ENCODE data around the gene ZNF524. TPM values are rescaled to one million over a fixed set of nuclear protein-coding genes. Genes with fewer than 3 reads are reported as not detected.
A peak's percentile ranks its signal among the peaks of the same experiment; 100 is the strongest.

The ZNF524 gene
- total and polyA plus RNA-seq, 9 of the 15 experiments (the other 6 are each of a cell fraction or from before 2014, with no cell fraction given), result 0.08 to 15.6 (median 2.9) TPM

DNA sequence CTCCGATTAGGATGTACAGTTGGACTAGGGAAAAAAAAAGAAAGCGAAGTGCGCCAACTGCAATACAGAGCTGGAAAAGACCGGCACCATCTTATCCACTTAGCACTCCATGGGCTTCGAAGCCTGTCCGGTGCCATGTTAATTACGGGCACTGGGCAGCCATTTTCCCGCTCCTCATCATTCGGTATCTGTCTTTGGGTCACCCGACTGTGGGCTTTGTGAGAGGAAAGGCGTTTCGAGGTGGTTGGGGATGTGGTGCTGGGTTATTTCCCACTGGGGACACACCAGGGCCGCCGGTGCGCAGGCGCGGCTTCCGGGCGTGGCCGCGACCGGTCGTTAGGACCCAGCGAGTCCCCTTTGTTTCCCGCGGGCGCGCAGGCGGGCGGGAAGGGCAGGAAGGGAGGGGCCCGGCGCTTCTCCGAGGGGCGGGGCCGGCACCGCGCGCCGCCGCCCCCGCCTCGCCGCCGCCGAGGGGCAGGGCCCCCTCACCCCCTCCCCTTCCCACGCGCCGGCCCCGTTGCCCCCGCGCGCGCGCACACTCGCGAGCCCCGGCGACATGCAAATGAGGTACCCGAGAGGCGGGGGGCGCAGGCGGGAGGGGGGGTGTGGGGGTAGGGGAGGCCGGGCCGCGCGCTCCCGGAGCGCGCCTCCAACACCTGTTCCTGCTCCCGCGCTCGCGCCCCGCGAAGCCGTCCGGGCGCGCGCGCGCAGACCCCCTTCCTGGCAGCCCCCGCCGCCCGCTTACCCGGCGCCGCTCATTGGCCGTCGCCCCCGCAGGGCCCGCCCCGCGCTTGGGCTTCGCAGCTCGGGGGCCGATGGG, at the start of gene ZNF524 (continued):
- TF ChIP-seq ATF6 (CRISPR knock-in tag; IDR thresholded peaks at IDR 0.05) (0 out of 2 replicates have a peak, but pooled peaks have one; percentile 78), GATAD2B (IDR thresholded peaks at IDR 0.05; ENCODE audit: borderline replicate concordance) (no peak), ZNF717 (CRISPR knock-in tag; IDR thresholded peaks at IDR 0.05) (no peak), STAT6 (CRISPR knock-in tag; IDR thresholded peaks at IDR 0.05) (peak; percentile 86; the same call in 1 of the 2 replicates), CHD4 (IDR thresholded peaks at IDR 0.05; ENCODE audit: insufficient read depth, insufficient replicate concordance, low read depth, low read length, poor library complexity, severe bottlenecking) (no peak), ILK (tag; IDR thresholded peaks at IDR 0.05; ENCODE audit: borderline replicate concordance, low read depth) (no peak), EP300 (IDR thresholded peaks at IDR 0.05; ENCODE audit: low read length) (no peak), U2AF2 (optimal IDR thresholded peaks at IDR 0.05; ENCODE audit: low read depth, low read length) (no peak), RFX7 (CRISPR knock-in tag; IDR thresholded peaks at IDR 0.05) (no peak), XRCC3 (IDR thresholded peaks at IDR 0.05) (no peak), PCBP1 (IDR thresholded peaks at IDR 0.05; ENCODE audit: low read depth, low read length, poor library complexity, severe bottlenecking) (peak; percentile 52), ZNF766 (CRISPR knock-in tag; conservative IDR thresholded peaks at IDR 0.05) (peak; percentile 94), RBM15 (IDR thresholded peaks at IDR 0.05; ENCODE audit: insufficient read depth, low read length) (no peak)
- TF ChIP-seq, protein P1, sequence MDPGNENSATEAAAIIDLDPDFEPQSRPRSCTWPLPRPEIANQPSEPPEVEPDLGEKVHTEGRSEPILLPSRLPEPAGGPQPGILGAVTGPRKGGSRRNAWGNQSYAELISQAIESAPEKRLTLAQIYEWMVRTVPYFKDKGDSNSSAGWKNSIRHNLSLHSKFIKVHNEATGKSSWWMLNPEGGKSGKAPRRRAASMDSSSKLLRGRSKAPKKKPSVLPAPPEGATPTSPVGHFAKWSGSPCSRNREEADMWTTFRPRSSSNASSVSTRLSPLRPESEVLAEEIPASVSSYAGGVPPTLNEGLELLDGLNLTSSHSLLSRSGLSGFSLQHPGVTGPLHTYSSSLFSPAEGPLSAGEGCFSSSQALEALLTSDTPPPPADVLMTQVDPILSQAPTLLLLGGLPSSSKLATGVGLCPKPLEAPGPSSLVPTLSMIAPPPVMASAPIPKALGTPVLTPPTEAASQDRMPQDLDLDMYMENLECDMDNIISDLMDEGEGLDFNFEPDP (CRISPR knock-in tag; IDR thresholded peaks at IDR 0.05), result no peak
- TF ChIP-seq, protein P2, sequence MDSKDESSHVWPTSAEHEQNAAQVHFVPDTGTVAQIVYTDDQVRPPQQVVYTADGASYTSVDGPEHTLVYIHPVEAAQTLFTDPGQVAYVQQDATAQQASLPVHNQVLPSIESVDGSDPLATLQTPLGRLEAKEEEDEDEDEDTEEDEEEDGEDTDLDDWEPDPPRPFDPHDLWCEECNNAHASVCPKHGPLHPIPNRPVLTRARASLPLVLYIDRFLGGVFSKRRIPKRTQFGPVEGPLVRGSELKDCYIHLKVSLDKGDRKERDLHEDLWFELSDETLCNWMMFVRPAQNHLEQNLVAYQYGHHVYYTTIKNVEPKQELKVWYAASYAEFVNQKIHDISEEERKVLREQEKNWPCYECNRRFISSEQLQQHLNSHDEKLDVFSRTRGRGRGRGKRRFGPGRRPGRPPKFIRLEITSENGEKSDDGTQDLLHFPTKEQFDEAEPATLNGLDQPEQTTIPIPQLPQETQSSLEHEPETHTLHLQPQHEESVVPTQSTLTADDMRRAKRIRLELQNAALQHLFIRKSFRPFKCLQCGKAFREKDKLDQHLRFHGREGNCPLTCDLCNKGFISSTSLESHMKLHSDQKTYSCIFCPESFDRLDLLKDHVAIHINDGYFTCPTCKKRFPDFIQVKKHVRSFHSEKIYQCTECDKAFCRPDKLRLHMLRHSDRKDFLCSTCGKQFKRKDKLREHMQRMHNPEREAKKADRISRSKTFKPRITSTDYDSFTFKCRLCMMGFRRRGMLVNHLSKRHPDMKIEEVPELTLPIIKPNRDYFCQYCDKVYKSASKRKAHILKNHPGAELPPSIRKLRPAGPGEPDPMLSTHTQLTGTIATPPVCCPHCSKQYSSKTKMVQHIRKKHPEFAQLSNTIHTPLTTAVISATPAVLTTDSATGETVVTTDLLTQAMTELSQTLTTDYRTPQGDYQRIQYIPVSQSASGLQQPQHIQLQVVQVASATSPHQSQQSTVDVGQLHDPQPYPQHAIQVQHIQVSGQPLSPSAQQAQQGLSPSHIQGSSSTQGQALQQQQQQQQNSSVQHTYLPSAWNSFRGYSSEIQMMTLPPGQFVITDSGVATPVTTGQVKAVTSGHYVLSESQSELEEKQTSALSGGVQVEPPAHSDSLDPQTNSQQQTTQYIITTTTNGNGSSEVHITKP (IDR thresholded peaks at IDR 0.05; ENCODE audit: partially characterized antibody), result peak; percentile 59
